Activated CD8-positive, alpha-beta memory T cell treated with anti-CD3 and anti-CD28 coated beads for 24 hours (primary cell): Measurements from ENCODE around the gene HAT1.
"Not testable (repeated sequence)": the region's sequence is repeated elsewhere in the genome, so short reads cannot be mapped to it uniquely, and the experiment has no call there.

Experiments used
- DNase-seq: peaks from one replicate; pipeline ENCODE4 v3.0.0-alpha.2; 2020

Gene HAT1

GRCh38 chr2:171983924-171984323 lies 61.7 kb downstream of the HAT1 start:
- not testable (repeated sequence) for DNase-seq

GRCh38 chr2:171985076-171985475 lies 62.8 kb downstream of the HAT1 start:
- no peak for DNase-seq

GRCh38 chr2:171986778-171987177 lies 64.5 kb downstream of the HAT1 start:
- no peak for DNase-seq

DNA sequence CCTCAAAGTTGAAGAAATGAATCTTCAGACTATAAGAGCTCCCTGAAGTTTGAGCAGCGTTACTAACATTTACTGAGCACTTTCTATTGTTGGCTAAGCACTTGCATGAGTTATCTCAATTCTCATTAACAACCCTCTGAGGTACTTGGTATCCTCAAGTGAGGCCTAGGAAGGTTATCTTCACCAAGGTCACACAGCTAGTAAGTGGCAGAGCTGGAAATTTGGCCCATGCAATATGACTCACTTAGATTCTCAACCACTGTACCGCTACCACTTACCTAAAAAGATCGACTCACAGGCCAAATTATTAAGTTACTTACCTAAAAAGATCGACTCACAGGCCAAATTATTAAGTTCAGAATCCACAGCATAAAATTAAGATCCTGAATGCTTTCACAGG lies 68.8 kb downstream of the HAT1 start:
- no peak for DNase-seq

GRCh38 chr2:171995586-171995985 lies 73.3 kb downstream of the HAT1 start:
- no peak for DNase-seq

- DNase-seq, result no peak
Measured at GRCh38 chr2:171996021-171996420, 73.8 kb downstream of the HAT1 start.

GRCh38 chr2:171997031-171997430 lies 74.8 kb downstream of the HAT1 start:
- DNase-seq, result not testable (repeated sequence)

DNA sequence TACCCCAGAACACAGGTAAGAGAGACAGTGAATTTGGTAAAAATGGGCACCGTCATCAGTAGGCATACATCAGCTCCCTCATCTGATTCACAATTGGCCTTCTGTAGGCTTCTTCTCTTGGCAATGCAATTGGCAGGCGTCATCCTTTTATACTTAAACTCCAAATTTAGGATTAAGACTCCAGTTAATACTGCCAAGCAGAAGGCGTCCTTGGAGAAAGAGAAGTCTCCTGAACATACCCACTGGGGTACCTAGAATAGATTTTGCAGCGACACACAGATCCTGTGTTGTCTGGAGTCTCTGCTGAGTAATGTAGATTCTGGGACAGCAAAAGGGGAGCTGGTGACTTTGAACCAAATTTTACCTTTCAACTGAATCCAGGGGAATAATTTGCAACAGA lies 76.9 kb downstream of the HAT1 start:
- no peak for DNase-seq

GRCh38 chr2:171999604-172000469 lies 77.6 kb downstream of the HAT1 start, which contains the start of gene METAP1D:
TSS of gene METAP1D (plus strand) at chr2:171999953. CDS start at chr2:171999970, 17 bp downstream.
- DNase-seq, result peak; percentile 94

DNA sequence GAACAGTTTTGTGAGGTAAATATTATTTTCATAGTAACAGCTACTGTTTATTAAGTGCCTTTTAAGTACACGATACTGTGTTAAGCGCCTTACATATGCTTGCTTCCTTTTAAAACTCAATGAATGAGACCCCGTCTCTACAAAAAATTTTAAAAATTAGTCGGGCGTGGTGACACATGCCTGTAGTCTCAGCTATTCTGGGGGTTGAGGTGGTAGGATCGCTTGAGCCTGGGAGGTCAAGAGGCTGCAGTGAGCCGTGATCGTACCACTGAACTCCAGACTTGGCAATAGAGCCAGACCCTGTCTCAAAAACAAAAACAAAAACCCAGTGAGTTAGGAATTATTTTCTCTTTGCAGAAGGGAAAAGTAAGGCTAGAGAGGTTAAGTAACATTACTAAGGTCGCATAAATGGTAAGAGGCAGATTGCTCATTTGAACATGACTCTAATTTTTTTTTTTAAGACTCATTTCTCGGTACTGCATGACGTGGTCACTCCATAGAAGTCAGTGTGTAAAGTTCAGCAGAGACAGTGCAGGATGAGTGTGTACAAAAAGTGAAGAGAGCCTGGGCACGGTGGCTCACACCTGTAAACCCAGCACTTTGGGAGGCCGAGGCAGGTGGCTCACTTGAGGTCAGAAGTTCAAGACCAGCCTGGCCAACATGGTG lies 78.6 kb downstream of the HAT1 start:
- peak; percentile 60 for DNase-seq

GRCh38 chr2:172007372-172007771 lies 85.1 kb downstream of the HAT1 start:
- no peak for DNase-seq

DNA sequence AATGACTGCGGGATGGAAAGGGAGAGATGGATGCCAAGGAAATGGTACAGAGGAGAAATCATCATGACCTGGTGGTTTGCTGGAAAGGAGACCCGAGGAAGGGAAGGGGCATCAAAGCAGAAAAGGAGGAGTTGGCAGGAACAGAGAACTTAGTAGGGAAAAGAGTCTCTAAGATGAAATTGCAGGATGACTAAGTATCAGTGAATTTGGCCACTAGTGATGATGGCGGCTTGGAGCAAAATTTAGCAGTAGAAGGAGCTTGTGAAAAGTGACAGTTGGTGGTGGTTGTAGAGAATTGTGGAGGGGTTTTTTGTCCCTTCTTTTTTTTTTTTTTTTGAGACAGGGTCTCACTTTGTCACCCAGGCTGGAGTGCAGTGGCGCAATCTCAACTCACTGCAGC lies 87.6 kb downstream of the HAT1 start:
- no peak for DNase-seq

GRCh38 chr2:172011812-172012575 lies 89.7 kb downstream of the HAT1 start:
- no peak for DNase-seq

DNA sequence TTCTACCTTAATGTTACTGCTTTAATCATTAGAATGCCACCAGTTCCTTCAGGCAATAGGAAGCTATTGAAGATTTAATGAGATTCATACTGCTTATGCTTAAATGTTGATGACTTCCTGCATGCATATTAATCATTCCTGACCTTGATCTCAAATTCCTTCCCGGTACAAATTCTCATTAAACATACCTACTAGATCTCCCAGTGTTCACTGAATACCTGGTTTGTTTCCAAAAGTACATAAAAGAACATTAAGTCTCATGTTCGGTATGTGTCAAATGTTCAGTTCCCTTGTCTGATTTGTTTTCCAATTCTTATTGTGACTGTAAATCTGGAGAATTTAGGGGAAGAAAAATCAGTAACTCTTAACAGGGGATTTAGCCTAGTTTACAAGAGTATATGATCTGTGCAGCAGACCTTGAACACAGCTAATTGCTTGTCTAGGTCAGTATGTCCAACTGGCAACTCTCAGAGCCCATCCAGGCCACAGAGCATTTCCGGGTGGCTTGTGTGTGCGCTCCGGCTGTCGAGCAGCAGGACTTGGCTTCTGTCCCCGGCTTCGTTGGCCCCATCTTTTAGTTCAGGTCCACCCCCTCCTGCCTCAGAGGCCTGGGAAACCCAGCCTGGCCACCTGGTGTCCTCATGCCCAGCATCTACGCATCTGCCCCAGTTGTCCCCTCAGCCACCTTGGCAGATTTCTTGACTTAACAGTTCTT lies 90.6 kb downstream of the HAT1 start:
- no peak for DNase-seq

DNA sequence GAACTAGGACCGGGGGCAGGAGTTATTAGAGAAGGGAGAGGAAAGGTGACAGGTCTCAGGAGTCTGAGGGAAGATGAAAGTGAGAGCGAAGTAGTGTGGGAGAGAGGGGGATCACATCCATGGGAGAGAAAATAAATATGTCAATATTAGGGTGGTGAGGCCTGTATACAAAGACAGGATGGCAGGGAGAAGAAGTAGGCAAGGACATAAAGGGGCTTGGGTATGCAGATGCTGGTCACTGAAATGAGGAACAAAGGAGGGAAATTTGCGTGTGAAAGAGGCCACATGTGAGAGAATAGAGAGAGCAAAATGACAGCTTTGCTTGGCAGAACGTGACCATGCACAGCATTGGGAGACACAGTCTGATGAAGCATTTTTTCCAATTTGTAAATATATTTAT lies 91.1 kb downstream of the HAT1 start:
- DNase-seq, result no peak

GRCh38 chr2:172021074-172021931 lies 99.0 kb downstream of the HAT1 start:
- DNase-seq, result no peak

GRCh38 chr2:172021955-172022354 lies 99.7 kb downstream of the HAT1 start:
- DNase-seq, result no peak

- no peak for DNase-seq
Measured at GRCh38 chr2:172031536-172031935, 109.3 kb downstream of the HAT1 start.
